Measurements from ENCODE around the gene PRIM2. TPM values are rescaled to one million over a fixed set of nuclear protein-coding genes. Genes with fewer than 3 reads are reported as not detected.
"Not testable (repeated sequence)": the region's sequence is repeated elsewhere in the genome, so short reads cannot be mapped to it uniquely, and the experiment has no call there.

The PRIM2 gene
- total RNA-seq, result 10 to 100 TPM in 1 of 2 donors, 1 to 10 TPM in 1; 7.3 to 11.4 TPM

DNA sequence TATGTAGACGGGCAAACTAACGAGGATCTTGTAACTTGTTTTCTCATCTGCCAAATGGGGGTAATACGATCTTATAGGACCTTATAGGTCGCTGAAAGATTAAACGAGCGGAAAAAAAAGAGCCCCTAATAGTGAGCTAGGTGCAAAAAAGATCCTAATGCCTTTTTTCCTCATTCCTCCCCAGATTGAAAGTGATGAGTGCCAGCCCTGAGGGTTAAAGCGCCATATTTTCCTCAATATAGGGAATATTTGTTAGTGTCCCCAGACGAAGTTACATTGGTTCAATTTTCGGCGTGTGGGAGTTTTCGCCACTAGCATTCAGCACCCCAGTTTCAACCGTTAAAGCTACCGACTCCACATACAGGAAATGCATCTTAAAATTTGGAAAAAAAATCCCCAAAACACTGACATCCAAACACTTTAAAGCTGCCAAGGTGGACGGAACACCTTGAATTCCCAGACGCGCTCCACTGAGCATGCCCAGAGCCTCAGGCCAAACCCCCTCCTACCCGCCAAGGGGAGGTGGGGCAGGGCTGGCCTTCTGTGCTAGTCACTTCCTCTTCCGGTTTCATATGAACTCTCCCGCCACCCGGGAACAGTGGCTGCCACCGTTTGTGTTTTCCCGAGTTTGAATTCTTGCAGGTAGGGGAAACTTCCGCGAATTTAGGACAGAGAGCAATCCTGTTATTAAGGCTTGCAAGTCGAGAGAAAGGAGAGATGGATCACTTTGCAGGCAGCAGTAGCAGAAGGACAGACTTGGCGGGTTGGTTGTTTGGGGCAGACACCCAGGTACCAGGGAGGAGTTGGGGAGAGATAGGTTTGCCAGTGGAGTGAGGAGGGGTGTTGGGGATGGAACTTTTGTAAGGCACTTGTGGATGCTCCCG is at the start of gene PRIM2:
Gene PRIM2, plus strand, starts transcription at position 571 of the 884 bp plus-strand sequence. CDS start 816 bp downstream, outside the sequence.
- DNase-seq (ENCODE audit: low spot score) (peak; percentile 55), ATAC-seq (ENCODE audit: insufficient number of reproducible peaks, low FRiP score, low read depth) (no peak)
- Histone ChIP-seq H3K4me1 (ENCODE audit: control insufficient read depth in 1 of 2, low read depth in 2 of 2) (peaks cover 14 to 34% of the 10 kb centered on the region in 2 donors), H3K4me3 (peak within 1 kb of the TSS; percentile 76), H3K9me3 (no peaks in the 10 kb centered on the region), H3K27me3 (replicated peaks; ENCODE audit: insufficient read depth) (no peaks in the 10 kb centered on the region), H3K27ac (peak within 1 kb of the TSS; percentile 40 to 65), H3K36me3 (peaks cover 5% of the 10 kb centered on the region)
- no peak for TF ChIP-seq CTCF (IDR thresholded peaks at IDR 0.05)

DNA sequence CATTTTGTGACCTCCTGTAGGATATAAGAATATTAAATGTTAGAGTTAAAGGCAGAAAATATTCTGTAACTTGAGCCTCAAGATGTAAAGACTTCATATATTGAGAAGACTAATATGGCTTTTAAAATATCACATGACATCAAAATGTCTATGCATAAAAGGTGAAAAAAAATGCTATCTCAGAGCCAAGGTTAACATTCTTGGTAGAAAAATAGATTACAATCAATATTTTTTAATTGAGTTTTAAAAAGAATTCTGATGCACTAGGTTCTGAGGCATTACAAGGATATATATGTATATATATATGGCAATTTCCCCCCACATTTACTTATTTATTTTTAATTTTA is 49.2 kb upstream of the PRIM2 start:
- Histone ChIP-seq H3K27ac (peak overlapping the region in 1 of 2 donors; percentile 79), H3K4me1 (ENCODE audit: control insufficient read depth in 1 of 2, low read depth in 2 of 2) (peaks cover 19 to 45% of the 10 kb centered on the region in 2 donors)

GRCh38 chr6:57274113-57274824 is 43.2 kb upstream of the PRIM2 start:
- not testable (repeated sequence) for H3K4me1 ChIP-seq (ENCODE audit: control insufficient read depth in 1 of 2, low read depth in 2 of 2); ATAC-seq (ENCODE audit: insufficient number of reproducible peaks, low FRiP score, low read depth); H3K9me3 ChIP-seq; DNase-seq (ENCODE audit: low spot score); H3K27ac ChIP-seq; H3K4me3 ChIP-seq; H3K27me3 ChIP-seq (replicated peaks; ENCODE audit: insufficient read depth); H3K36me3 ChIP-seq

More for the DNA sequence above, 49.2 kb upstream of the PRIM2 start:
- TF ChIP-seq CTCF (IDR thresholded peaks at IDR 0.05), result no peak
- DNase-seq (ENCODE audit: low spot score) (no peak), ATAC-seq (ENCODE audit: insufficient number of reproducible peaks, low FRiP score, low read depth) (no peak)
- Histone ChIP-seq H3K27me3 (replicated peaks; ENCODE audit: insufficient read depth) (no peaks in the 10 kb centered on the region), H3K9me3 (no peaks in the 10 kb centered on the region), H3K36me3 (no peaks in the 10 kb centered on the region), H3K4me3 (no peak overlapping the region)

DNA sequence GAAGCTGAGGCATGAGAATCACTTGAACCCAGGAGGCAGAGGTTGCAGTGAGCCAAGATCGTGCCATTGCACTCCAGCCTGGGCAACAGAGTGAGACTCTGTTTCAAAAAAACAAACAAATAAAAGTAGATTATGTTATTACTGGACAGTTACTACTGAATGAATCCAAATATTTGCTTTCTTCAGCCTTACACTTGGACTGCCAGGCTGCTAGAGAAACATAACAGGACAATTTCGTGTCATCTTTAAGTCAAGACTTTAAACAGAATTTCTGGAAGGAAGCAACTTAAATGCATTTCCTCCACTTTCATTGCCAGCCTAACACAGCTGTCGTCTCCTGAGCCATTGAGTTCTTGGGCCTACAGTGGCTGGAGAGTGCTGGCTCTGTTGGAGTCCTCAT is 42.0 kb upstream of the PRIM2 start:
- TF ChIP-seq CTCF (IDR thresholded peaks at IDR 0.05), result no peak
- H3K27me3 ChIP-seq (replicated peaks; ENCODE audit: insufficient read depth), result no peaks in the 10 kb centered on the region
- ATAC-seq (ENCODE audit: insufficient number of reproducible peaks, low FRiP score, low read depth), result no peak
- H3K9me3 ChIP-seq, result no peaks in the 10 kb centered on the region
- DNase-seq (ENCODE audit: low spot score), result no peak
- no peak overlapping the region for H3K27ac ChIP-seq
- no peaks in the 10 kb centered on the region for H3K36me3 ChIP-seq
- no peak overlapping the region for H3K4me3 ChIP-seq
- H3K4me1 ChIP-seq (ENCODE audit: control insufficient read depth in 1 of 2, low read depth in 2 of 2), result no peaks in the 10 kb centered on the region

DNA sequence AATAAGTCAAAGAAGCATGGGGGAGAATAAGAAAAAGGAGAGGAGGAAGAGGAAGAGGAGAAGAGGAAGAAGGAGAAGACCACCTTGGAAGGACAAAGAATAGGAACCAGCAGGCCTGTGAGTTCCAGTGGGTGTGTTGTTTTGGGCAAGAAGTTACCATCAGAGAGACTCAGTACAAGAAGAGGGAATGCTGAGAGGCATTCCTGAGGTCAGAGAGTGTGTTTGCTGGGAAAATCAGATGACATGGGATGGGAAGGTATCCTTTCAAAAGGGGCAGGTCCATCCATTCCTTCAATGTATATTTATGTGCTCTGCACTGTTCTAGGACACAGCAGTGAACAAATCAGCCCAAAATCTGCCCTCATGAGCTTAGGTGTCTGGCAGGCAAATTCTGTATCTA is 40.5 kb upstream of the PRIM2 start:
- no peak for DNase-seq (ENCODE audit: low spot score)

More for the DNA sequence above, 40.5 kb upstream of the PRIM2 start:
- ATAC-seq (ENCODE audit: insufficient number of reproducible peaks, low FRiP score, low read depth), result no peak
- no peak for TF ChIP-seq CTCF (IDR thresholded peaks at IDR 0.05)
- H3K27me3 ChIP-seq (replicated peaks; ENCODE audit: insufficient read depth), result no peaks in the 10 kb centered on the region
- no peak overlapping the region for H3K4me3 ChIP-seq
- H3K27ac ChIP-seq, result no peak overlapping the region
- H3K36me3 ChIP-seq, result no peaks in the 10 kb centered on the region
- no peaks in the 10 kb centered on the region for H3K4me1 ChIP-seq (ENCODE audit: control insufficient read depth in 1 of 2, low read depth in 2 of 2)
- no peaks in the 10 kb centered on the region for H3K9me3 ChIP-seq
